Osteoblast (primary cell): ENCODE results near the gene TPH2. TPM values are rescaled to one million over a fixed set of nuclear protein-coding genes. Genes with fewer than 3 reads are reported as not detected.

Experiments
- DNase-seq: peaks from one replicate; pipeline ENCODE4 v3.0.0; 2011; ENCODE audit warnings: low spot score, mixed read lengths; ENCODE audit not compliant: insufficient read length; ENCODE audit errors: missing footprints
- H2AFZ ChIP-seq: 2 replicates; pipeline ENCODE4 v1.6.0; 2011; ENCODE audit warnings: mild to moderate bottlenecking, low read length
- H3K27ac ChIP-seq: 2 replicates; pipeline ENCODE4 v1.5.1; 2011; ENCODE audit warnings: mild to moderate bottlenecking, low read depth, low read length, moderate library complexity
- H3K27me3 ChIP-seq: 2 replicates; pipeline ENCODE4 v1.6.0; 2012; ENCODE audit warnings: mild to moderate bottlenecking, control low read depth, inconsistent platforms, low read length, moderate library complexity; ENCODE audit not compliant: insufficient read depth
- H3K36me3 ChIP-seq: 2 replicates; pipeline ENCODE4 v1.5.1; 2011; ENCODE audit warnings: mild to moderate bottlenecking, low read length, control low read depth, moderate library complexity; ENCODE audit not compliant: insufficient read depth
- H3K4me1 ChIP-seq: 2 replicates; pipeline ENCODE4 v1.5.1; 2011; ENCODE audit warnings: mild to moderate bottlenecking, low read length, control low read depth, moderate library complexity; ENCODE audit not compliant: insufficient read depth
- H3K4me2 ChIP-seq: 2 replicates; pipeline ENCODE4 v1.6.0; 2011; ENCODE audit warnings: mild to moderate bottlenecking, low read length; ENCODE audit not compliant: insufficient read depth
- H3K4me3 ChIP-seq: fragments of 200-600 bp; sonication (generic); 3 replicates; pipeline ENCODE4 v1.5.1; 2012; ENCODE audit warnings: mild to moderate bottlenecking, low read length, inconsistent platforms; ENCODE audit not compliant: insufficient read depth
- H3K79me2 ChIP-seq: 2 replicates; pipeline ENCODE4 v1.6.0; 2012; ENCODE audit warnings: mild to moderate bottlenecking, low read length, control low read depth, inconsistent platforms; ENCODE audit not compliant: insufficient read depth
- H3K9me3 ChIP-seq: 2 replicates; pipeline ENCODE4 v1.5.1; 2011; ENCODE audit warnings: low read depth, low read length, control low read depth
- H4K20me1 ChIP-seq: 2 replicates; pipeline ENCODE4 v1.6.0; 2012; ENCODE audit warnings: mild to moderate bottlenecking, low read length, control low read depth; ENCODE audit not compliant: insufficient read depth
- CTCF ChIP-seq: IDR thresholded peaks from 2 replicates; pipeline ENCODE4 v1.5.1; 2011; ENCODE audit warnings: mild to moderate bottlenecking, low read depth, low read length, moderate library complexity; ENCODE audit errors: extremely low read depth
- total RNA-seq: library from RNA; depleted of rRNA; stranded (reverse); fragments of >200 nt; gene quantifications from 2 replicates; pipeline ENCODE4 v1.2.3, GENCODE V29; 2012

TPH2 gene
- total RNA-seq, 1 donor: under 0.01 TPM

DNA sequence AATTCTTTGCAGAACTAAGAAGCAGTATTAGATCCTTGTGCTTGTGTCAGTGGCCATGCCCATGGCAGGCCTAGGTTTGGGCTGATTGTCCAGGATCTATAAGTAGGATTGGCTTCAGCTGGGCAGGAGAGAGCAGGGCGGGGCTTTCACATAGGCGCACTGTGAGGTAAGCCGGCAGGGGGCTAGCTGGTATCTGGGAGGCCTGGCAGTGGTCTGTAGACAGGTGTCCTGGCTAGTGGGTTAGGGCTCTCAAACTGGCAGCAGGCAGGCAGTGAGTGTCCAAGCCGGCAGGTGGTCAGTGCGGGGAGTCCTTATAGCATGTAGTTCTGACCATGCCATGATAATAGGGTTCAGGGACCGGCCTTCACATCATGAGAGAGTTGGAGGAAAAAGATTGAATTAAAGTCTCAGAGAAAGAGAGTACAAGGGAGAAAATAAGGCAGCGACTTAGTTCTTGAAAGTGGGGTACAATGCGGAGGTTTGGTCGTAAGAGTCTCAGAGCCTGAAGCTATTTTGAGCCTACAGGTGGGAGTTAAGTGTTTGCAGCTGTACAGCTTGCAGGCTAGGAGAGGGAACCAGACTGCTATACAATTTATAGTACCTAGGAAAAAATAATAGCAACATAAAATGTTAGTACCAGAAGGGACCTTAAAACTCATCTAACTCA, 137.4 kb downstream of the TPH2 start:
- Histone ChIP-seq H3K36me3 (no peaks in the 10 kb centered on the region), H3K4me3 (no peak overlapping the region), H4K20me1 (no peaks in the 10 kb centered on the region), H3K79me2 (no peaks in the 10 kb centered on the region), H3K9me3 (no peaks in the 10 kb centered on the region), H3K4me1 (no peaks in the 10 kb centered on the region), H3K27me3 (no peaks in the 10 kb centered on the region), H3K4me2 (no peak overlapping the region), H3K27ac (no peak overlapping the region), H2AFZ (no peak overlapping the region)
- DNase-seq: no peak
- TF ChIP-seq CTCF: no peak

DNA sequence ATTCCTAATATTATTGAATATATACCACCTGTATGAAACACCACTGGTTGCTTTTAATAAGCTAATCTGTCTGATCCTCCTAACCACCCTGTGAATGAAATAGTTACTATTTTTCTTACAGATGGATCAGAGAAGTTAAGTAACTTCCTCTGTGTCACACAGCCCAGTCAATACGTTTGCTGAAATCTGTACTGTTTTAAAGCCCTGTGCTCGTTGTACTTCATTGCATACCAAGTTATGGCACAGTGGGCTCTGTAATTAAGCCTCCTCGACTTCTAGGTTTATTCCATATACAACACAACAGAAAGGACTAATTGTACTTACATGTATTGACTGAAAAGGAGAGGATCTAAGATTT, 137.9 kb downstream of the TPH2 start:
- Histone ChIP-seq H3K79me2 (no peaks in the 10 kb centered on the region), H3K27ac (no peak overlapping the region), H4K20me1 (no peaks in the 10 kb centered on the region), H3K27me3 (no peaks in the 10 kb centered on the region), H2AFZ (no peak overlapping the region), H3K4me1 (no peaks in the 10 kb centered on the region), H3K4me3 (no peak overlapping the region), H3K4me2 (no peak overlapping the region), H3K36me3 (no peaks in the 10 kb centered on the region), H3K9me3 (no peaks in the 10 kb centered on the region)
- no peak for TF ChIP-seq CTCF
- DNase-seq: no peak

DNA sequence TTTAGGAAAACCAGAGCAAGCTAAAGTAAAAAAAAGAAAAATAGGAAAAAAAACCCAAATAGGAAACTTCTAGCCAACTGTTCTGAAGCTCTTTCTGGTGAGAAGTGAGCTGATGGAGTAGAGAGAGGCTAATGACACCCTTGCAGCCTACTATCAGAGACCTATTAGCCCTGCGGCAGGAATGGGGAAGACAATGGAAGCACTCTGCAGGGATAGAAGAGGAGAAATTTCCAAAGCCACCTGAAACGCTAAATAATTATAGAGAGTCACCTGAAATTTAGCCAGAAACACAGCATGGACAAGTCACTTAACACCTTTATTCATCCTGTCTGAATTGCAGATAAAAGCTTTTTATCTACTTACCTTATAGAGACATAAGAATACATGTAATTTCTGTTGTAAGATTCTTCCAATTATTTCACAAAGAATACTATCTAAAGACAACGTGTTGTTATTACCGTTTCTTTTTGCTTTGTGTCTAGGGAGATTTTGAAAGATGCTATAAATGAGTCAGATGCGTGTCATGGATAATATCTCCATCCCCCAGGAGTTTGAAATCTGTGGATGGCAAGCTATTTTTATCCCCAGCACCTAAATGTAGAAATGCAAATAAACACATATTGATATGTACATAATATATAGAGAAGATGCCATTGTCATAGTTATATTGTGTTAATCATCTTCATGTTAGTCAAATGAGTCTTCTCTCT, 138.6 kb downstream of the TPH2 start:
- Histone ChIP-seq H3K36me3 (no peaks in the 10 kb centered on the region), H2AFZ (no peak overlapping the region), H3K79me2 (no peaks in the 10 kb centered on the region), H3K4me3 (no peak overlapping the region), H3K27ac (no peak overlapping the region), H3K27me3 (no peaks in the 10 kb centered on the region), H3K9me3 (no peaks in the 10 kb centered on the region), H3K4me1 (no peaks in the 10 kb centered on the region), H3K4me2 (no peak overlapping the region), H4K20me1 (no peaks in the 10 kb centered on the region)
- TF ChIP-seq CTCF: no peak
- no peak for DNase-seq

GRCh38 chr12:72081777-72082176, 143.1 kb downstream of the TPH2 start:
- Histone ChIP-seq H3K4me1 (no peaks in the 10 kb centered on the region), H3K36me3 (no peaks in the 10 kb centered on the region), H3K4me3 (no peak overlapping the region), H2AFZ (no peak overlapping the region), H3K79me2 (no peaks in the 10 kb centered on the region), H3K27me3 (no peaks in the 10 kb centered on the region), H3K27ac (no peak overlapping the region), H3K9me3 (no peaks in the 10 kb centered on the region), H4K20me1 (no peaks in the 10 kb centered on the region), H3K4me2 (no peak overlapping the region)
- no peak for TF ChIP-seq CTCF
- no peak for DNase-seq
